IPS DF 19.7 (cell line): ENCODE results near the gene C19orf85.
"Not testable (repeated sequence)": the region's sequence is repeated elsewhere in the genome, so short reads cannot be mapped to it uniquely, and the experiment has no call there.

Experiments
- DNase-seq: peaks from one replicate; pipeline ENCODE4 v3.0.0-alpha.2; 2013; ENCODE audit warnings: low read depth, low spot score

Gene C19orf85

DNA sequence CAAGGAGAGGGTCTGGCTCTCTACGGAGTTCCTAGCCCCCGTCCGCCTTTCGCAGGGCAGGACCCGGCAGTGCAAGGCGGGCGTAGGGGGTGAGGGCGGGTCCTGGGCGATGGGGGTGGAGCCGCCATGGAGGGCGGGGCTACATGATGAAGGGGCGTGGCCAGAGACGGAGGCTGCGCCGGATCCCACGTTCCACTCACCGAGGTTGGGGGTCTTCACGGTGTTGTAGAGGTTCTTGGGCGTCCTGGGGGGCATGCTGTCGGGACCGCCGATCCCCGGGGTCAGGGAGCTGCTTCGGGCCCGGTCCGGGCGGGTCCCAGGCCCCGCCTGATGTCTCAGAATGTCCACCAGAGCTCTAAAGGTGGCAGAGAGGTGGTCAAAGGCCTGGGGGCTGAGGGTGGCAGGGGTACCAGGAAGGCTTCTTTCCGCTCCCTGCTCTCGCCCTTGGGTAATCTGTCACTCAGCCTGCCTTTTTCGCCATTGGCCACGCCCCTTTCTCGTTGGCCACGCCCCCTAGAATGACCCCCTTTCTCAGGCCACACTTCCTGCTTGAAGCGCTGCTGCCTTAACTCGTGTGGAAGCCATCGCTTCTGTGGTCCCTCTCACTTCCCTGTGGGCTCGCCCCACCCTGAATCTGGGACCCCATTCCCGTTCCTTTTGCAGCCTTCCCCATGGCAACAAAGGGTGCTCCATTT is 24.0 kb downstream of the C19orf85 start:
- no peak for DNase-seq

DNA sequence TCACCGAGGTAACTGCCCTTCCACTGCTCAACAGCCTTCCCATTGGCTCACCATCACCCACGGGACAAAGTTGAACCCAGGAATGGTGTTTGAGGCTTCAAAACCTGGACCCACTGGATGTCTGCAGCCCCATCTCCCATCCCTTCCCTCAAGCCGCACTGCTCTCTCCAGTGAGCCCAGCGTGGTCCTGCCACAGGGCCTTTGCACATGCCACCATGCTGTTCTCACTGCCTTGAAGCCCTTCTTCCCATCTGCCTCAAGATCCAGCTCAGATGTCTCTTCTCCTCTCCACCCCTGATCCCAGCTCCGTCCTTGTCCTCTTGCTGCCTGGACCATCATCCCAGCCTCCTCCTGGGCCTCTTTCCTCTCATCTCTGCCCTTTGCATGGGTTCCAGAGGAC is 25.5 kb downstream of the C19orf85 start:
- no peak for DNase-seq

DNA sequence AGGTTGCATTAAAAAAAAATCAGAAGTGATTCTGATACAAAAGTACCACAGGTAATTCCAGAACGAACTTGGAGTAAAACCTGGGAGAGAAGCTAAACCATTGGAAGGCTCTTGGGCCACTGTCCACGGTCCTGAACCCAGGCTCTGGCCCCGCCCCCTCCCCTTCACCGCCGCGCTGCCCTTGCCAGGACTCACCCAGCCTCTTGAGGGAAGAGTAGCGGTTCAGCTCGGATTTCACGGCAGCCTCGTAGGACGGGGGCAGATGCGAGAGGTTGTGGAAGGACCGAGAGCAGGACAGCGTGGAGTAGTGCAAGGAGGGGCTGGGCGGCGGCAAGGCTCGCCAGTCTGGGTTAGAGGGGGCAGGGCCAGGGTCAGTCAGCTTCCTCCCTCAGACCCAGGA is 27.1 kb downstream of the C19orf85 start:
- no peak for DNase-seq

DNA sequence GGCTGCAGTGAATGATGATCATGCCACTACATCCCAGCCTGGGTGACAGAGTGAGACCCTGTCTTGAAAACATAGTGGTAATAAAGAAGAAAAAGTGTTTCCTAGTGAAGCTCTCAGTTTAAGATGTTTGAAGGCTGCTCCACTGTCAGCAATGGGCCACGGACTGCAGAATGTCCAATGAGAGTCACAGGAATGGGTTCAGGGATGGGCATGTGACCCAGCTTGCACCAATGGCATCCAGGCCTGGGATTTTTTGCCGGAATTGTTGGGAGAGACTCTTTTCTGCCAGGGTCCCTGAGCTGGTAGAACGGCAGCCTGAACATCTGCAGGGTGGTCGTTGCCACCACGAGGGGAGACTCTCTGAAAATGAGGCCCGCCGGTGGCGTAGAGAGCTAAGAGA is 27.7 kb downstream of the C19orf85 start:
- DNase-seq, result no peak

DNA sequence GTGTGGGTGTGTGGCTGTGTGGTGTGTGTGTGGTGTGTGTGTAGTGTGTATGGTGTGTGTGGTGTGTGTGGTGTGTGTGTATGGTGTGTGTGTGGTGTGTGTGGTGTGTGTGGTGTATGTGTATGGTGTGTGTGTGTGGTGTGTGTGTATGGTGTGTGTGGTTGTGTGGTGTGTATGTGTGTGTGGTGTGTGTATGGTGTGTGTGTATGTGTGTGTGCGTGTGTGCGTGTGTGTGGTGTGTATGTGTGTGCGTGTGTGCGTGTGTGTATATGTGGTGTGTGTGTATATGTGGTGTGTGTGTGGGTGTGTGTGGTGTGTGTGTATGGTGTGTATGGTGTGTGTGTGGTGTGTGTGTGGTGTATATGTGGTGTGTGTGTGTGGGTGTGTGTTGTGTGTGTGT is 29.5 kb downstream of the C19orf85 start:
- no peak for DNase-seq

DNA sequence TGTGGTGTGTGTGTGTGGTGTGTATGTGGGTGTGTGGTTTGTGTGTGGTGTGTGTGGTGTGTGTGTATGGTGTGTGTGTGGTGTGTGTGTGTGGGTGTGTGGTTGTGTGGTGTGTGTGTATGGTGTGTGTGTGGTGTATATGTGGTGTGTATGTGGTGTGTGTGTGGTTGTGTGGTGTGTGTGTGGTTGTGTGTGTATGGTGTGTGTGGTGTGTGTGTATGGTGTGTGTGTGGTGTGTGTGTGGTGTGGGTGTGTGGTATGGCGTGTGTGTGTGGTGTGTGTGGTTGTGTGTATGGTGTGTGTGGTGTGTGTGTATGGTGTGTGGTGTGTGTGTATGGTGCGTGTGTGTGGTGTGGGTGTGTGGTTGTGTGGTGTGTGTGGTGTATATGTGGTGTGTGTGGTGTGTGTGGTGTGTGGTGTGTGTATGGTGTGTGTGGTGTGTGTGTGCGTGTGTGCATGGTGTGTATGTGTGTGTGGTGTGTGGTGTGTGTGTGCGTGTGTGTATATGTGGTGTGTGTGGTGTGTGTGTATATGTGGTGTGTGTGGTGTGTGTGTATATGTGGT is 30.1 kb downstream of the C19orf85 start:
- DNase-seq, result no peak

DNA sequence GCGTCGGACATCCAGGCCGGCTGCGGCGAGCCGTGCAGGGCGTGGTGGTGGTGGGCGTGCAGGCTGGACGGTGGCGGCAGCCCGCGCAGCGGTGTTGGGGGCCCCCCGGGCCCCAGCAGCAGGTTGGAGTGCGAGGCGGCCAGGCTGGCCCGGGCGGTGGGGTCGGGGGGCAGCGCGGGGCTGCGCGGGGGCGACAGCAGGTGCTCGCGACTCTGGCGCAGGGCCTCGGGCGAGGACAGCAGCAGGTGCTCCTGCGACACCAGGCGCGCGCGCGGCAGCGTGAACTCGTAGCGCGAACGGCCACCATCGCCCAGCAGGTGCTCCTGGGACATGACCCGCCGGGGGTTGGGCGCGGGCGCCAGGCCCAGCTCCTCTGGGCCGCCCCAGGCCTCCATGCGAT is 31.3 kb downstream of the C19orf85 start:
- no peak for DNase-seq

DNA sequence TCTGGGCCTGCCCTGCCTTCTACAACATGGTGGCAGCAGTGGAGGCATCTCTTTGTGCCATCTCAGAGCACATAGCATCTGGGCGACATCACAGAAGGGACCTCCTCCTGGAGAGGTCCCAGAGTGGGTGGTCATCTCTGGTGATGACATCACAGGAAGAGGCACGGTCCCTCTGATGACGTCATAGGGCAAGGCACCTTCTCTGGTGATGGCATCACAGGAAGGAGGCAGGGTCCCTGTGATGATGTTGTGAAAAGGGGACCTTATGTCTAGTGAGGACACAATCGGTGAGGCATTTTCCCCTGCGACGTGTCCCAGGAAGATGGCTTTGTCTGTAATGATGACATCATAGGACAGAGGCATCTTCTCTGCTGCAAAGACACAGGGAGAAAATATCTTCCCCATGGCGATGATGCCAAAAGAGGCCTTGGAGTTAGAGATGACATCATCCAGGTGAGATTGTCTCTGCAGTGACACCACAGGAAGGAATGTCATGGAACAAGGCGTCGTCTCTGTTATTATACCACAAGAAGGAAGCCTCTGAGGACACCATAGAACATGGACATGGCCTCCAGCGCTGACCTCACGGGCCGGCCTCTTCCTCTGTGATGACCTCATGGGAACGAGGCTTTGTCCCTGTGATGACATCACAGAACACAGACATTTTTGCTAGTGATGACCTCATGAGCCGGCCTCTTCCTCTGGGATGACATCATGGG is 32.2 kb downstream of the C19orf85 start:
- no peak for DNase-seq

DNA sequence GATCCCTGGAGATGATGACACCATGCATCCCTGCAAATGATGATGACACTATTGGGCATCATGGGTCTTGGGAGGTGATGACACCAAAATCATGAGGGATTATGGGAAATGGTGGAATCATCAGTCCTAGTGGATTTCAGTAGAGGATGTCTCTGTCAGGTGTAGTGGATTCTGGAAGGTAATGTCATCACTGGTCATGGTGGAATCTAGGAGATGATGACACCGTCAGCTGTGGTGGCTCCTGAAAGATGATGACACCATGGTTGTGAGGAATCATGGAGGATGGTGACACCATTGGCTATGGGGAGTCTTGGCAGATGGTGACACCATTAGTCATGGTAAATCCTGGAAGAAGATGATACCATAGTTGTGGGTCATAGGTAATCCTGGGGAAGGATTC is 33.4 kb downstream of the C19orf85 start:
- DNase-seq, result no peak

DNA sequence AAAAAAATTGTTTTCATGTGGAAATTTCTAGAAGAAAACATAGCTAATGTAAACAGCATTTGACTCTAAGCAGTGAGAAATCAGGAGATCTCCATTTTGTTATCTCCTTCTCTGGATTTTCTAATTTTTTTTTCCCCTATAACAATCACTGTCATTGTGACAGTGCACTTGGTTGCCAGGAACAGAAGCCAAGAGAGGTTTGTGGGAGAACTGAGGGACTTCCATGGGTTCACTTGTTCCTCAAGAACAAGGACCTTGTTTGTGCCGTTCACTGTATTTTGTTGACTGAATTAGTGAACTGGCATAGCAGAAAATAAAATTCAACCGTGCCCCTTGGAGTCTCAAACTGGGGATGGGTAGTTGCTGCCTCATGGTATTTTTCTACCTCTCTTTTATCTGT is 38.5 kb downstream of the C19orf85 start:
- no peak for DNase-seq

DNA sequence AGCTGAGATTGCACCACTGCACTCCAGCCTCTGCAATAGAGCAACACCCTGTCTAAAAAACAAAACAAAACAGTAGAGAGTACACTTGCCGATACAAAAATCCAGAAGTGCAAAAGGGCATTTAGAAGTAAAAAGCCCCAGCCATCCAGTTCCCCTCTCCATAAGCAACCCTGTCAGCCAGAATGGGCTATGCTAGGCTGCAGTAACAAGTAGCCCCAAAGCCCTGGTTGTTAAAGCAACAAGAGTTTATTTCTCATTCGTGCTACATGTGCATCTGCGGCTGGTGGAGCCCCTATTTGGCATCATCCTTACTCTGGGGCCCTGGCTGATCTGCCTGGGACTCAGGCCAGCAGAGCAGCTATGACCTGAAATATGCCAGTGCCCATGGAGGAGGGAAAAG is 40.0 kb downstream of the C19orf85 start:
- no peak for DNase-seq

DNA sequence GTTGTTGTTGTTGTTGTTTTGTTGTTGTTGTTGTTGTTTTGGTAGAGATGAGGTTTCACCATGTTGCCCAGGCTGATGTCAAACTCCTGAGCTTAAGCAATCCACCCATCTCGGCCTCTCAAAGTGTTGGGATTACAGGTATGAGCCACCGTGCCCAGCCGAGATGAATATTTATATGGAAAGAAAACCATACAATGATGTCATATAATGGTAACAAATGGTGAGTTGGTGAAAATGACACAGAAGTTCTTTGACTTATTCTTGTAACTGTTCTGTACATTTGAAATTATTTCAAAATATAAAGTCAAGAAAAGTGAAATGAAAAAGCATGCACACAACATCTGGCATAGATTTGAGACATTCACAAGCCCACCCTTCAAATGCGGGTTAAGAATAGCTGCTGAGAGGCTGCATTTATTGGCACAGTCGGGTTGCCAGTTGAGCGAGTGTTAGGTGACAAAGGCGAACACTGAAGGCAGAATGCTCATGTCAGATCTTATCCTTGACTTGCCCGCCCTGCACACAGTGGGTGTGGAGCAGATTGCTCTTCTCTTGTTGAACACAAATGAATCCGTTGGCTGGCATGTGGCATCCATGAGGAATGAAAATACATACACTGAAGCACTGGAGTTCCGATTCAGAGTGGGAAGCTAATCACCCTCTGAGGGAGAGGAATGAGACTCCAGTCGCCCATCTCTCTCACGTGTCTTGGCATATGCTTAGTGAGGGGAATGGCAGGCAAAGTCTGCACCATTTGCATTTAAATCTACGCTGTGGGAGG is 41.1 kb downstream of the C19orf85 start:
- DNase-seq, result no peak

DNA sequence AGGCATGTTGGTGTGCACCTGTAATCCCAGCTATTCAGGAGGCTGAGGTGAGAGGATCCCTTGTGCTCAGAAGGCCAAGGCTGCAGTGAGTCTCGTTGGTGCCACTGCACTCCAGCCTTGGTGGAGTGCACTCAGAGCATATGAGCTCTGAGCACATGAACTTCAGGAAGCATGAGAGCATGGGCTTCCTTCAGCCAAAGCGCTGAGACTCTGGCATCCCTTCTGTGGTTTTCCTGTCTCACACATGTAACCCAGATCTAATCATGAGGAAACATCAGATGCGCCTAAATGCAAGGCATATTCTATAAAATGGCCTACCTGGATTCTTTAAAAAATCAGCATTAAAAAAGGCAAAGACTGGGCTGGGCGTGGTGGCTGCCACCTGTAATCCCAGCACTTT is 43.3 kb downstream of the C19orf85 start:
- DNase-seq, result not testable (repeated sequence)

DNA sequence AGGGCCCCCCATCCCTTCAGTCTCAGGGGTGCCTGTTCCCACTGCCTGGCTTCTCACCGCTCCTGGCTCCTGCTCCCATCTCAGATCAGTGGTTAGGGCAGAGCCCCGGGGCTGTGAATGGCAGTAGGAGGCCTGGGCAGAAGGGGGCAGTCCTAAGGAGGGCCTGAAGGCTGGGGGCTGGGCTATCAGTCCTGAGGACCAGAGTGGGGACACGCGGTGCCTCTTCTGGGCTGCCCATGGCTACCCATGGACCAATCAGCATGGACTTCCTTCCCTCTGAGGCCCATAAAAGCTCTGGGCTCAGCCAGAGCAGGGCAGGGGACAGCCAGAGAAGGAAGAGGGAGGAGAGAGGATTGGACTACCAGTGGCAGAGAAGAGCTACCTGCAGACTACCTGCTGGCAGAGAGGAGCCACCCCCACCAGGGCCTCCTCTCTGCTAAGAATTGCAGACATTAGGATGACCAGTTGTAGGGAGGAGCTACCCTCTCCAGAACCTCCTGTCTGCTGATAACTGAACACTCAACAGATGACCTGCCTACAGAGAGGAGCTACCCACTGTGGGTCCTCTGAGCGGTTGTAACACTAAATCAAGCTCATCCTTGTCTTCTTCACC is 44.8 kb downstream of the C19orf85 start:
- DNase-seq, result no peak

DNA sequence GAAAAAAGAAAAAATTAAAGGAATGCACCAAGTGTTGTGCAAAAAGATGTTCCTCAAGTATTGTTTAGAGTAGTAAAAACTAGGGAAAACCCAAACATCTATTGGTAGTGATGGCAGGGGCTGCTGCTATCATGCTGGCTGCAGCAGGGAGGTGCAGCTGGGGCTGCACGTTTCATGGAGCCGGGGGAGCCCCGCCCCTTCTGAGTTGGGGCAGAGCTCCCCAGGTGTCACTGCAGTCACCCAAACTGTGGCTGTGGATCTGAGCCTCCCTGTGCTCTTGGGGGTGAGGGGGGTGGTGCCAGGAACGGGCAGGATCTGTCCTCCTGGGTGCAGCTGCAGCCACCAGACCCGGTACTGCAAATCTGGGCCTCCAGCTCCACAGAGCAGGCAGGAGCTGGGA is 45.4 kb downstream of the C19orf85 start:
- DNase-seq, result no peak

DNA sequence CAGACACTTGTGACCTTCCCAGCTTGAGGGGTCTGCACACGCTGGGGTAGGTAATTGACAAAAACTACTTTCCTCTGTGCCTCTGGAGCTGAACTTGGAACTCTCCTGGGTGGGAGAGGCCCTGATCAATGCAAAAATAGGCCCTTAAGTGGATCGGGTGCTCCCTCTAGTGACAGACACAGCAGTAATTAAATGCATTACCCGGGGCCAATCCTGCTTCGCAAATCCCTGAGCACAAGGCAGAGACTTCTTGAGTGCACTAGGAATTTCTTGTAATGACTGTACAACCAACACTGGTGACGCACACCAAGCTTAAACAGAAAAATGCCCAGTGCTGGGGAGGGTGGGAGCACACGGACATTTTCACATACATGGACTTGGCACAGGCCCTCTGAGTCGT is 46.4 kb downstream of the C19orf85 start:
- no peak for DNase-seq
